Measurements from ENCODE around the gene GNAS. TPM values are rescaled to one million over a fixed set of nuclear protein-coding genes. Genes with fewer than 3 reads are reported as not detected.

Gene GNAS
- polyA plus RNA-seq, 1 donor, result 1,874 TPM

DNA sequence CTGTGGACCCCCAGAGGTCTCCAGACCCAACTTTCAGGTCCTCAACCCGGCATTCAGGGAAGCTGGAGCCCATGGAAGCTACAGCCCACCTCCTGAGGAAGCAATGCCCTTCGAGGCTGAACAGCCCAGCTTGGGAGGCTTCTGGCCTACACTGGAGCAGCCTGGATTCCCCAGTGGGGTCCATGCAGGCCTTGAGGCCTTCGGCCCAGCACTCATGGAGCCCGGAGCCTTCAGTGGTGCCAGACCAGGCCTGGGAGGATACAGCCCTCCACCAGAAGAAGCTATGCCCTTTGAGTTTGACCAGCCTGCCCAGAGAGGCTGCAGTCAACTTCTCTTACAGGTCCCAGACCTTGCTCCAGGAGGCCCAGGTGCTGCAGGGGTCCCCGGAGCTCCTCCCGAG is 950 bp downstream of the GNAS start:
- DNase-seq, result no peak

DNA sequence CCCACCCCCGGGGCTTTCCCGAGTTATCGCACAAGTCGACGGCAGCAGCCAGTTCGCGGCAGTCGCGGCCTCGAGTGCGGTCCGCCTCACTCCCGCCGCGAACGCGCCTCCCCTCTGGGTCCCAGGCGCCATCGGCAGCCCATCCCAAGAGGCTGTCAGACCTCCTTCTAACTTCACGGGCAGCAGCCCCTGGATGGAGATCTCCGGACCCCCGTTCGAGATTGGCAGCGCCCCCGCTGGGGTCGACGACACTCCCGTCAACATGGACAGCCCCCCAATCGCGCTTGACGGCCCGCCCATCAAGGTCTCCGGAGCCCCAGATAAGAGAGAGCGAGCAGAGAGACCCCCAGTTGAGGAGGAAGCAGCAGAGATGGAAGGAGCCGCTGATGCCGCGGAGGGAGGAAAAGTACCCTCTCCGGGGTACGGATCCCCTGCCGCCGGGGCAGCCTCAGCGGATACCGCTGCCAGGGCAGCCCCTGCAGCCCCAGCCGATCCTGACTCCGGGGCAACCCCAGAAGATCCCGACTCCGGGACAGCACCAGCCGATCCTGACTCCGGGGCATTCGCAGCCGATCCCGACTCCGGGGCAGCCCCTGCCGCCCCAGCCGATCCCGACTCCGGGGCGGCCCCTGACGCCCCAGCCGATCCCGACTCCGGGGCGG is 1.6 kb downstream of the GNAS start:
- no peak for DNase-seq

DNA sequence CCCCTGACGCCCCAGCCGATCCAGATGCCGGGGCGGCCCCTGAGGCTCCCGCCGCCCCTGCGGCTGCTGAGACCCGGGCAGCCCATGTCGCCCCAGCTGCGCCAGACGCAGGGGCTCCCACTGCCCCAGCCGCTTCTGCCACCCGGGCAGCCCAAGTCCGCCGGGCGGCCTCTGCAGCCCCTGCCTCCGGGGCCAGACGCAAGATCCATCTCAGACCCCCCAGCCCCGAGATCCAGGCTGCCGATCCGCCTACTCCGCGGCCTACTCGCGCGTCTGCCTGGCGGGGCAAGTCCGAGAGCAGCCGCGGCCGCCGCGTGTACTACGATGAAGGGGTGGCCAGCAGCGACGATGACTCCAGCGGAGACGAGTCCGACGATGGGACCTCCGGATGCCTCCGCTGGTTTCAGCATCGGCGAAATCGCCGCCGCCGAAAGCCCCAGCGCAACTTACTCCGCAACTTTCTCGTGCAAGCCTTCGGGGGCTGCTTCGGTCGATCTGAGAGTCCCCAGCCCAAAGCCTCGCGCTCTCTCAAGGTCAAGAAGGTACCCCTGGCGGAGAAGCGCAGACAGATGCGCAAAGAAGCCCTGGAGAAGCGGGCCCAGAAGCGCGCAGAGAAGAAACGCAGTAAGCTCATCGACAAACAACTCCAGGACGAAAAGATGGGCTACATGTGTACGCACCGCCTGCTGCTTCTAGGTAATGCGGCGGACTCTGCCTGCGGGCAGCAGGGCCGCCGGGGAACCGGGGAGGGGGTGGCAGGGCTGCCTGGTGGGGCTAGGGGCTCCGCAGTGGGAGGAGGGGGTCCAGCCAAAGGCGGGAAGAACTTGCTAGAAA is 2.3 kb downstream of the GNAS start:
- DNase-seq, result no peak

DNA sequence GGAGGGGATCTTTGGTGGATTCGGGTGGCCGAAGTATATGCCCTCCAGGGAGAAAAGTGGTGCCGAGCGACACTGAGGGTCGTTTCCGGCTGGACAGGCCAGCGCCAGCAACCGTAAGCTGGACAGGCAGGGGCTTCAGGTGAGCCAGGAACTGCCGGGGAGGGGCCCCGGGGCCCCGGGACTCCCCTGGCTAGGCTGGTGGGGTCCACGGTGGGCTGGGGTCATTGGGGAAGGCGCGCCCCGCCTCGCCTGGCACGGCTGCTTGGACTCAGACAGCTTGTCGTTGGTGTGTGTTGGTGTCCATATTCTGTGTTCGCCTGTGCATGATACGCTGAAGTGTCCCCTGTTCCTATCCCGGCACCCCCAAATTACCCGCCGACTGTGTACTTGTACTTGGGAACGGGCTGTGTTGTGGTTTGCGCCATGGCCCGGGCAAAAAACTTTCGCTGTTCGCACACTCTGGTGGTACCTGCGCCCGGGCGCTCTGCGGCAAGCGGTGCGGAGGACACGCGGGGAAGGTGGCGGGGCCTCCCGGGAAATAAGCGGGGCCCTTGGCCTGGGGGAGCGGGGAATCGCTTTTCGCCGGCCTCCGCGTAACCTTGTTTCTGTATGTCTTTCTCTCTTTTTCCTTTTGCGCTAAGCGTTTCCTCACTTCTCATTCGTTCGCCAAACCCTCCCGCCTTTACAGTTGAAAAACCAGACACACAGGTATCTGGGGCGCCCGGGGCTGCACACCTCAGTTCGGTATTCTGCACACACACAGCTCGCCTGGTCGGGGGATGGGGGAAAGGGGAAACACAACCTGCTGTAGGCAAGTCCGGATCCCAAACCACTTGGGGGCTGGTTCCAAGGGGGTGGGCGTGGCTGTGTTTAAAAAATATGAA is 3.2 kb downstream of the GNAS start:
- no peak for DNase-seq

DNA sequence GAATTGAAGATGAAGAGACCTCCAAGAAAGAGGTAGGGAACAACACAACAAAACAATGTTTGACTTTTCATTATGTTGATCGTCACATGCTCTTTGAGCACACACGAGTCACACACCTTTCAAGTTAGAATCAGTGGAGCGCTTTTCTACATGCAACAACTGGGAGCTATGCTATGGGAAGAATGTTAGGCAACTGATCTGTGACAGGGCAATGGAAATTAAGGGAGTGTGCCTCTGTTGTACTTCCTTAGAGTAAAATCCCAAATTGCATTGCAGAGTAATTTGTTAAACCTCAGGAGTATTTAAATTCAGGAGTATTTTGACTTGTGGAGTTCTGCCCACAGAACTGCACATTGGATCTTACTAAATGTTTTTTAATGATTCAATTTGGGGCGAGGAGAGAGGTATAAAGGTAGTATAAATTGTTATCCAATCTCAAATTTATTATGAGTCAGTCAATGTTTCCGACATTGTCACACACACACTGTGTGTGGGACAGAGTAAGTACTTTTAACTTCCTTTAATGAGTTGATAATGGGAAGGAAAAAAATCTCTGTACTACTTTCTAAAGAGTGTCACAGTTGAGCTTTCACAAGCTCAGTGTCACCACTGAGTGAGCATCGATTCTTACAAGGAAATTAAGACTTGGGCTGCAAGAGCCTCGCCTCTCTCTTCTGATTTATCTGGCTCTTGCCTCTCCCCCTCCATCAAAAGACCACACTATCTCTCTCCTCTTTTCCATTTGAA is 10.7 kb downstream of the GNAS start:
- DNase-seq, result no peak

DNA sequence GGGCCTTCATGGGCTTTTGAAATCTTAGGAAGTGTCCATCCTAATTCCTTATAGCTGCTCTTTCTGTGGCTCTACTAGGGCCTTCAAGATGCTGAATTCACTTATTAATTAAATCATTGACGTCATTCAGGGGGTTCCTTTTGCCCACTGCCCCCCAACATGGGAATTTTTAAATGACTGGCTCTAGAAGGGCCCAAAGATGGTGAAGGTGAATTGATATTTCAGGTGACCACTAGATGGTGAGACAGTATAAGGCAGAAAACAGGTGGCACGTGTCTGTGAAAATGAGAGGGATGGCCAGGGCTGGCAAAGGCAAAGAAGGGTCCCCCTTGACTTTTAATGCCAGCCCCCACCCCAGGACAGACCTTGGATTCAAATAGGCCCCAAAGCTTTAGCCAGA is 11.8 kb downstream of the GNAS start:
- no peak for DNase-seq

DNA sequence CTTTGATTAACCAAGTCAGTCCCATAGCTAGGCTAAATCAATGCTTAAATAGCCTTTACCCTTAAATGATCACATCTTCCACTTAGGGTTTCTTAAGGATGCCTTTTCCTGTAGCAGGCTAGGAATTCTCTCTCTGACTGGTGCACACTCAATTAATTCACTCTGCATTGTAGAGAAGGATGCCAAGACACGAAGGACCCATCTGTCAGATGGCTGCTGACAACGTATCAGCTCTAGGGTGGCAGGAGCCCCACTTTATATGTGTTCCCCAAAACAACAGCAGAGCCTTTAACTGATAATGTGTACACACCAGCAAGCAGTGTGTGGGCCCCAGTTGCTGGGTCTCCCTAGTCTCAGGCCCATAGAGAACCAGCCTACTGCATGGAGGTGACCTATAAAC is 13.3 kb downstream of the GNAS start:
- DNase-seq, result no peak

DNA sequence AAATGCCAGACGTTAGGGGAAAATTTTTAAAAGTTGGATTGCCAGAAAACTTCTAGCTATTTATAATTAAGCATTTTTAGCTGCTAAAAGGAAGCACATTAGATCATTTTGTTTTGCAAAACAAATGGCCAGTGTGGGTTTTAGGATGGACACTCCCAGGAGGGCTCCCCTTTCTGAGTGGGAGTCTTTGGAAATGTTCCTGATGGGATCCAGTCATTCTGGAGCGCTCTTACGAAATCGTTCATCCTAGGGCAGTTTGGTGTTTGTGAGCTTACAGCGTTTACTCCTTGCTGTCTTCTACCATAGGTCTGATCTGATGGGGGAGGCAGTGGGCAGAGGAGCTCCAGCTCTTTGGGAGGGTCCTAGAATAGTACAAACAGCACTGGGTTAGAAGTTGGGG is 14.7 kb downstream of the GNAS start:
- no peak for DNase-seq

DNA sequence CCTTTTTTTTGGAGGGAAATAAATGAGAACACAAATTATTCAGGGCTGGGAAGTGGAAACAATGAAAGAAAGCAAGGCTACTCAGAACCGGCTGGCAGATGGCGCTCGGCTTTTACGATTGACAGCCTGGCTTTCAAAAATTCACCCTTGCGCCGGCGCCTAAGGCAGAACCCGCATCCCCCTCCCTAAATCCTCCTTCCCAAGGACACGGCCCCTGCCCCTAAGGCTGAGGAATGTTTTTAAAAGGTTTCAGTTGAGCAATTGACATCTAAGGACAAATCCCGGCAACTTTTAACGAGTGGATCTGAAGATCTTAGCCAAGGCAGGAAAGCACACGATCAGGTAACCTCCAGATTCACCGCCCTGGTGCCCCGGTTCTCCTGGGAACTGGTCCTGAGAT is 16.3 kb downstream of the GNAS start:
- peak; percentile 68 for DNase-seq

DNA sequence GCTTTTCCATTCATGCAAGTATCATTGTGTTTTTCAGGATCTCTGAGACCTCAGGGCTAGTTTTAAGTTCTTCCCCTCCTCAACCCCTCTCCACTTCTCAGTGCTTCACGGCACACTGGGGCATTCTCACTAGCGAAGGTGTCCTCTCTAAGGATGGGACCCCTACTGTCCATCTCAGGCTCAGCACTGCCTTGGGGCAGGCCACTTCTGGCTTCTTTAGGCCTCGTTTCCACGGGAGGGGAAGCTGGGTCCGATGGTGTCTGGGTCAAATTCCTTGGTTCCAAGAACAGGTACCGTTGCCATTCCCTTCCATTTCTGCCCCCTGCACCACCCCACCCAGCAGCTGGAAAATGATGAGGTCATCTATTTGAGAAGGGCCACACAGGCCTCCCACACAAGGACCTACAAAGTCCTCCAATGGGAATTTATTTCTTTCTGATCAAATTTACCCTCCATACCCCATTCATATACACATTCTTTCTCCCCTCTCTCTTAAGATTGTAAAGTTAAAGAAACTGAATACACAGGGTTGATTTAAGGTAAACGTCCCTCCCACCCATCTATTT is 17.2 kb downstream of the GNAS start:
- DNase-seq, result no peak

DNA sequence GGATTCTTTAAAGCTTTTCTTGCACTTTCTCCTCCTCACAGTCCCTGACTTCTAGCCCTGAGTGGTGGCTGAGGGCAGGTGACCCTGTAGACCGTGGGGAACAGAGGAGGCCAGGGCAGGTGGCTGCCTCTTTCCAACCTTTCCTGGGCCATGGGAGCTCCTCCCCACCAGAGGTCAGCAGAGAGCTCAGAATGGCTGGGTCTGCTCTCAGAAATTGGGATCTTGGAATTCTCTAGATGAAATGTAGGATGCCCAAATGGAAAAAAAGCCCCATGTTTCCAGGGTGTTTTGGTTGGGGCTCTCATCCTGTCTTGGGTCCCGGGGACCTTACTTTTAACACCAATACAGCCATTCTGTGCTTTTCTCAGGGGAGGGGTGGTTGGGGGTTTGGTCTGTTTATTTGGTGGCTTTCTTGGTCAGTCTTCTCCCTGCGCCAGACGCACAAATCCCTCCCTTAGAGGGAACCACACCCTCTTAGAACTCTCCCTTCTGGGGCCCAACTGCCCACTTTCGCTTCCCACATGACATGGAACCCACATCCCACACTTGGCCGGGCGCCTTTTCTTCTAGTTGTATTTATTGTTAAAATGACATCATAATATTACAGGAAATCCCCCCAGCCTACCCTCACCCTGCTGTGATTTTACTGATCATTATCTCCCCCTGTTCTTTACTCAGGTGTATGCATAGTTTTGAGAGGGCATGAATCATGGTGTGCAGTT is 17.9 kb downstream of the GNAS start:
- peak; percentile 77 for DNase-seq

DNA sequence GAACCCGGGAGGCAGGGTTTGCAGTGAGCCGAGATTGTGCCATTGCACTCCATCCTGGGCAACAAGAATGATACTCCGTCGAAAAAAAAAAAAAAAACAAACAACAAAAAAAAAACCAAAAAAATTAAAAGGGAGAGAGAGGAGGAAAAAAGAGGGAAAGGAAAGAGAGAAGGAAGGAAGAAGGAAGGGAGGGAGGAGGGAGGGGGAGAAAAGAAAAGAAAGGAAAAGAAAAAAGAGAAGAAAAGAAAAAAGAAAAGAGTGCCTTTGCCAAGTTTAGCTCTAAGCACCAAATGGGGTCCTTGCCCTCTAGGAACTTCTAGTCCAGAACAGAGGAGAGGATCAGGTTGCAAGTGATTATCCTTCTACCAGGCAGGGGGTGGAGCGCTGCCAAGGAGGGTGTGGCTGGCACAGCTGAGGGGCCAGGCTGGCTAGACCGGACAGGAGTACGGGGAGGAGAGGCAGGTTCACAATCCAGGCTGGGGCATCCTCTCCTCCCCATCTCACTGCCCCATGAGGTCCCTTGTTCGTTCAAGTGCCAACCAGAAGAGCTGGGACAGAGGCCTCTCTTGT is 19.1 kb downstream of the GNAS start:
- no peak for DNase-seq

DNA sequence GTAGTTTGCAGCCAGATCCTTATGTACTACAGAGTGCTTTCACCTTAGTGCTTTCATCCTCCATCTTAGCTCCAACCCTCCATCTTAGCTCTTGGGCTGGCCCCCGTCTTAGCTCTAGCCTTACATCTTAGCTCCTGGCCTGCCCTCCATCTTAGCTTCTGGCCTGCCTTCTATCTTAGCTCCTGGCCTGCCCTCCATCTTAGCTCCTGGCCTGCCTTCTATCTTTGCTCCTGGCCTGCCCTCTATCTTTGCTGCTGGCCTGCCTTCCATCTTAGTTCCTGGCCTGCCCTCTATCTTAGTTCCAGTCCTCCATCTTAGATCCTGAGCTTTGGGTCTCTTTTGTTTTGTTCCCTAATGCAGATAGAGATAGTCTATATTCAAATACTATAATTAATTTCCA is 22.0 kb downstream of the GNAS start:
- no peak for DNase-seq

DNA sequence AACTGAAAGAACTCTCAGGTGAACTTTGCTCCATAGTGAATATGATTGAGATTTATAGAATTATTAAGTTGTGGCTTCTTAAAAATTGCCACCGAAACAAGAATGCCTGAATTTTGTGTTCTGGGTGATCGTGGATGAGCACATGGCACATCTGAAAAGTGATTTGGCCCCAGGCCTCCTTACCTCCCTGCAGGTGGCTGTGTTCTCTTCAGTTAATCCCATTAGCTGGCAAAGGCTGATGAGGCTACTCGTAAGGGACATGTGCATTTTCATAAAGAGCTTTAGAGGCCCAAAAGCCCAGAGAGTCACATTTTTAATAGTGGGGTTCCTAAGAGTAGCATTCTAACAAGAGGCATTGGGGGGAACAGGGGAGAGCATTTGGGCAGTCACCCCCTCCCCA is 22.6 kb downstream of the GNAS start:
- no peak for DNase-seq

DNA sequence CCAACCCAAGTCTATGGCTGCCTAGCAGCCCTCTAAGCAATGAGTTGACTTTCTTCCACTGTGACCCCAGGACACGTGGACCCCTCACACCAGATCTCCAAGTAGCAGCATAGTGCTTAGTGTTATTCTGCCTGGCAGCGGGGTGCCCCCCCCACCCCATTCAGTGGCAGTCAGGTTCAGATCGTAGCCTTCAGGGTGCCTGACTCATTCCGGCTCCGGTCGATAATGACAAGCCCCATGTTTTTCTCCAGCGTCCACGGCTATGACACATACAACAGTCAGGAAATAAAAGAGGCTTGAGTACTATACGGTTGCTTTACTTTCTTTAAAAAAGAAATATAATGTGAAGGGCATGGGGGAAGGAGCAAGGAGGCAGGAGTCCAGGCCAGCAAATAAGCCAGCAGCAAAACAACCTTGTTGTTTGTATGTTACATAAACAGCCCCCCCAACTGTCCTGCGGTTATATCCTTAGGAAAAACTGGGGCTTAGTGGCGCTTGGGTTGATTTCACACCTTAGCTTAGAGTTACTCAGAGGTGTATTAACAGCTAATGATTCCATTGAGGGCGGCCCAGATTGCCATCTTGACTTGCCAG is 23.1 kb downstream of the GNAS start:
- DNase-seq, result no peak

DNA sequence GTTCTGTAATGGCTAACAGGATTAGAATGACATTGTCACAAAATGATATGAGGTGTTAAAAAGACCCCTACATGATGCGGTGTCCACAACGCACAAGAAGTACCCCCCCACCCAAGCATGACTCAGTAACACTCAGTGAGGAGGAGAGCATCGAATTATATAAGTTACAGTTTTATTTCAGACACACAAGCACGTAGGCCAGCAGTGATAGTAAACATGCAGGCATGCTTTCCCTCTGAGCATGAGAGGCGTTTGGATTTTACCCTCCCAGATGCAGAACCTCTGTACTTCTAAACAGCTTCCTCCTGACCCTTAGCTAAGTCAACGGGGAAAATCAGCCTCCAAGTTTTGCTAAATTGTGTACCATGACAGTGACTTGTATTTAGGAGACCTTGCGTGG is 23.9 kb downstream of the GNAS start:
- DNase-seq, result no peak

DNA sequence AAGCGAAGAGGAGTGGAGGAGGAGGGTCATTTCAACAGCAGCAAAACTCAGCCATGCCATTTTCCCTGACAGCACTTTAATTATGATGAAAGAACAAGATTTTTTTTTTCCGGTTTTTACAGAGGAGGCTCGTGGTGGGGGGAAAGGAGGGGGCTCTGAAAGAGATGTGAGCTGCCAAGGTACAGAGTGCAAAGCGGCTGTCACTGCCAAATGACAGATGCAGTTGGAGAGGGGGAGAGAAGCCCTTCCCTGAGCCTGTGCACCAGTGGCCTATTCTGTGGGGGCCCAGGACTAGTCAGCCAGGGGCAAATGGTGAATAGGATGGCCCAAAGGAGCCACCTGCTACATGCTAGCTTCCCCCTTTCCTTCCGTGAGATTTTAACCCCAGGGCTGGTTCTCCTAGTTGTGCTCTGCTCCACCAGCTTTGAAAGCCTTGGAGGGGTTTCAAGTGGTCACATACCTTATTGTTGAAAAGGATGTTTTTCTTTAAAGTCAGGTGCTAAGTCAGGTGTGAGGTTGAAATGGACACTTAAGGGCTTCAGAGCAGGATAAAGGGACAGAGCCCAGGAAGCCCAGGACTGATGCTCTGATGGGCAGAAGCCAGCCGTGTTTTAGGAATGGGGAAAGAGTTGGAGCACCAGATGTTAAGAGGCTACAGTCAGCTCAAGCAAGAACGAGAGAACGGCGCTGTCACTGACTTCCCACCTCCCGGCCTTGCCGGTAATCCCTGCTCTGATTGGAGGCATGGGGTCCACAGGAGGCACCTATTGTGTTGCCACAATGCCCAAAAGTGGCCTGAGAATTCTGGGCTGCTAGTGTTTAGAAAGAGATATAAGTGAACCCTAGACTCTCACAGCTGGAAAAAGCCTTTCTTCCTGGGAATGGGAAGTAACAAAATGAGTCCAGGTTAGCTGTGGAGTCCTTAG is 24.8 kb downstream of the GNAS start:
- no peak for DNase-seq

DNA sequence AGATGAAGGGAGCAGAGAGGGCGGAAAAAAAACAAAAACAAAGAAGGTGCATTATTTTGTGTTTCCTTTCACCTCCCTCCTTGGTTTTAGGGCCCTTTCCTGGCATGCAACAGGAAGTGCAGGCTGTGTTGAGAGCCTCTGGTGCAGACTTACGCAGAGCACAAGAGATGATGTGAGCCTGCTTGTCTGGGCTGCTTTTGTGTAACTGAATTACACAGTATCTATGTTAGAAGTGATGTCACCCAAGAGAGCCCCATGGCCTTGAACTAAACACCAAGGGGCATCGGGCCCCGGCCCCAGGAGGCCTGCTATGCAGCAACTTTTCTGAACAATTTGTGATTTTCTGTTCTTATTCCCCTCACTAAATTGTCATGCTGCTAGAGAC is 25.5 kb downstream of the GNAS start:
- DNase-seq, result no peak

DNA sequence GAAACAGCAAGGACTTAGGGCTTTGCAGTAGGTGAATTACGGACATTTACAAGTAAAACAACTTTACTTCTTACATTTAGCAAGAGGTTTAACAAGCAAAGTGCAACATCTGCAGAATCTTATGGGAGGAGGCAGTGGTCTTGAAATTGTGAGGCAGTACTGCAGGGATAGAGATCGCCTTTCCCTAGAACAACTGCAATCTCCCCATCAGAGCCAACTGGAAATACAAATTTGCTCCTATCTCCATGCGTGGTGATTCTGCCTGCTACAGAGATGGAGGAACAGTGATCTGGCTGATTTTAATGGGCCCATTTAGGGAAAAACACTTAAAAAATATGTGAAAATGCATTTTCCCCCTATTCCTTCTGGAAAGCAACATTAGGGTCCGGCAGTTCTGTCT is 25.9 kb downstream of the GNAS start:
- no peak for DNase-seq
